Measurements from ENCODE around the gene OR10V1. TPM values are rescaled to one million over a fixed set of nuclear protein-coding genes. Genes with fewer than 3 reads are reported as not detected.

OR10V1 gene, protein sequence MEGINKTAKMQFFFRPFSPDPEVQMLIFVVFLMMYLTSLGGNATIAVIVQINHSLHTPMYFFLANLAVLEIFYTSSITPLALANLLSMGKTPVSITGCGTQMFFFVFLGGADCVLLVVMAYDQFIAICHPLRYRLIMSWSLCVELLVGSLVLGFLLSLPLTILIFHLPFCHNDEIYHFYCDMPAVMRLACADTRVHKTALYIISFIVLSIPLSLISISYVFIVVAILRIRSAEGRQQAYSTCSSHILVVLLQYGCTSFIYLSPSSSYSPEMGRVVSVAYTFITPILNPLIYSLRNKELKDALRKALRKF
- total RNA-seq (2022; extraction: Qiagen RNA extraction): not detected in 5 replicates

DNA sequence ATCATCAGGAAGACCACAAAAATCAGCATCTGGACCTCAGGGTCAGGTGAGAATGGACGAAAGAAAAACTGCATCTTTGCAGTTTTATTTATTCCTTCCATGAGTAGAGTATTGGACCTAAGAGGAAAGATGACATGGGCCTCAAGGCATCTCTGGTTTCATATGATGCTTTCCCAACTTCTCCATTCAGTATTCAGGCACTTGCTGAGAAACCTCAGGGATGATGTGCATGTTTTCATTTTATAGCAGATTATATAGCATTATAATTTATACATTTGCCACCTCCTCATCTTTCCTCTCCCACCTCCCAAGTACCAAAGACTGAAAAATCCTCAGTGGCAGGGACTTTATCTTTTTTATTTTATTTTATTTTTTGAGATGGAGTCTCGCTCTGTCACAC lies at the start of gene OR10V1:
OR10V1 (minus strand) TSS at position 101 of the 400 bp plus-strand sequence; CDS start at position 101, 0 bp downstream.

DNA sequence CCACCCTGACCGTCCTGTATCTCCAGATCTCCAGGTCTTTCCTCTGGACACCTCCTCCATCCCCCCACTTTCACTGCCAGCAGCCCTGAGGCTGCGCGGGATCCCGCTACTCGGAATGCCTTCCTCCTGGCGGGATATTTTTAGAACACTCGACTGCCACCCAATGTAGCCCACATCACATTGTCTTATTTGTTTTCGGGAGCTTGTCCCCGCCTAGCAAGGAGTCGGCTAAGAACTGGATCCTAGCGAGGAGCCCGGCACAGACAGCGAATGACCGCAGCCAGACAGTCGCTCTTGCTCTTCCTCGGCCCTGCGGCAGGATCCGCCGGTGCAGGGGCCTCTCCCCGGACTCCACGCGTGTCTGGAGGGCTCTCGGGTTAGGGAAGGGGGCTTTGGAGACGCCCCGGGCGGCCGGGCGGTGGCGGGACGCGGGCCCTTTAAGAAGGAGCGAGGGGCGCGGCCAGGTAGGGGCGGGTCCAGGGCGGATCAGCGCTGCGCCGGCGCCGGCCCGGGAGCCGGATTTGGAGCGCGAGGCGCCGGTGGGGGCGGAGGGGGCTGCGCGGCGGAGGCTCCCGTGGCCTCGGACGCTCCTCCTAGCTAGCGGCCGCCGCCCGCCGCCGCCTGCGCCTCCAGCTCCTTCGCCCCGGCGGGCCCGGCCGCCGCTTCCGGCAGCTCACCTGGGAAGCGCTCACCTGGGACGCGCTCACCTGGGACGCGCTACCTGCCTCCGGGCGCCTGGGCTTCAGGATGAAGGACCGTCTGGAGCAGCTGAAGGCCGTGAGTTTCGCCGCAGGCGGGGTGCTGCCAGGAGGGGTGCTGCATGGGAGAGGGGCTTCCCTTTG lies 41.4 kb upstream of the OR10V1 start, which contains the start of gene STX3:
STX3 (plus strand) TSS at position 518 of the 842 bp plus-strand sequence; CDS start at position 748, 230 bp downstream.

DNA sequence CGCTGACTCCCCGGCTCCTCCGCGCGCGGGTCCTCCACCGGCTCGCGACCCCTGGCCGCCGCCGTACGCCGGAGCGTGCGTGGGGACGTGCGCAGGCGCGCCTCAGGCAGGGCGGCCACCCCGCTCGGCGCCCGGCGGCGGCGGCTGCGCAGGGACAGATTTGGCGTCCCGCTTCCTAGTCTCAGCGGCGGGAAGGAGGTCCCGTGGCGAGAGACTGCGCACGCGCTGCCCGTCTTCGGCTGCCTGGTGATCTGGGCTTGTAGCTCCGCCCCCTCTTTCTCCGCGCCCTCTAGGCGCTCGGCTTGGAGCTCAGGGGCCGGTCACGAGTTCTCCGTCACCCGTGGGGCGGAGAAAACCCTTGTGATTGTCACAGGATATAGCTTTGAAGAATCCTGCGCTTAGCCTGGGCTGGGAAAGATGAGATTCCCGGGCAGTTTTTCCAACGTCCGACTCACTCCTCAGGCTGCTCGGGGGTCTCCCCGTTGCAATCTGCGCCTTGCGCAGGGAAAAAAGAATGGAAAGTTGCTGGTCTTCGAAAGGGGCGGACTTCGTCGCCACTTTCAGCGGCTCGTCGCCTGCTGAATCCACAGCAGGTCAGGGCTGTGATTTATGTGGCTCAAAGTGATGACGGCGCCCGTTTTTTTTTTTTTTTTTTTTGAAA lies 44.6 kb downstream of the OR10V1 start, which contains the start of gene PATL1:
PATL1 (minus strand) TSS at position 88 of the 661 bp plus-strand sequence. CDS start 142 bp downstream, outside the sequence.

Other genes with a start within 250 kb of the OR10V1 start
- gene OR4D10, start 240.5 kb downstream of the OR10V1 start, total RNA-seq (2022; extraction: Qiagen RNA extraction): not detected in 5 replicates
- gene OR4D11, start 210.3 kb downstream of the OR10V1 start, total RNA-seq (2022; extraction: Qiagen RNA extraction): not detected in 5 replicates
- not detected in 5 replicates for gene OR4D9, start 202.3 kb downstream of the OR10V1 start, total RNA-seq (2022; extraction: Qiagen RNA extraction)
- 25.1 to 29.9 TPM (median 27.1 TPM) in 5 replicates for gene OSBP, start 98.1 kb downstream of the OR10V1 start, total RNA-seq (2022; extraction: Qiagen RNA extraction)
- 40.0 to 47.9 TPM (median 46.0 TPM) in 5 replicates for gene PATL1, start 44.8 kb downstream of the OR10V1 start, total RNA-seq (2022; extraction: Qiagen RNA extraction)
- 21.8 to 27.4 TPM (median 25.8 TPM) in 5 replicates for gene STX3, start 41.5 kb upstream of the OR10V1 start, total RNA-seq (2022; extraction: Qiagen RNA extraction)
- gene MRPL16, start 96.9 kb upstream of the OR10V1 start, total RNA-seq (2022; extraction: Qiagen RNA extraction): 64.2 to 65.4 TPM (median 64.9 TPM) in 5 replicates
- not detected in 5 replicates for gene CBLIF, start 131.7 kb upstream of the OR10V1 start, total RNA-seq (2022; extraction: Qiagen RNA extraction)
- 0.16 to 0.30 TPM (median 0.21 TPM) in 5 replicates for gene TCN1, start 152.6 kb upstream of the OR10V1 start, total RNA-seq (2022; extraction: Qiagen RNA extraction)
- not detected in 5 replicates for gene OOSP3, start 164.9 kb upstream of the OR10V1 start, total RNA-seq (2022; extraction: Qiagen RNA extraction)
- not detected in 5 replicates for gene OOSP1, start 224.6 kb upstream of the OR10V1 start, total RNA-seq (2022; extraction: Qiagen RNA extraction)

All from A549 treated with CORT108297 at 1 μM for 4 hours (cell line).